ENCODE results near the gene GLDC.
"Not testable (repeated sequence)": the region's sequence is repeated elsewhere in the genome, so short reads cannot be mapped to it uniquely, and the experiment has no call there.

GLDC gene

DNA sequence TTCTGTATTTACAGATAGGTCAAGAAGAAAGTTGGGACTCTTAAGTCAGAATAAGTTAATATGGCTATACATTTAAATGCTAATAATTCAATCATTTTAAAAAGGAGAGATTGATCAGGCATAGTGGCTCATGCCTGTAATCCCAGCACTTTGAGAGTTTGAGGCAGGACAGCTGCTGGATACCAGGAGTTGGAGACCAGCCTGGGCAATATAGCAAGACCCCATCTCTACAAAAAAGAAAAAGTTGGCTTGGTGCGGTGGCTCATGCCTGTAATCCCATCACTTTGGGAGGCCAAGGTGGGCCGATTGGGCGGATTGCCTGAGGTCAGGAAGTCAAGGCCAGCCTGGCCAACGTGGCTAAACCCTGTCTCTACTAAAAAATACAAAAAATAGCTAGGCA lies 15.0 kb upstream of the GLDC start:
- no peak for DNase-seq

DNA sequence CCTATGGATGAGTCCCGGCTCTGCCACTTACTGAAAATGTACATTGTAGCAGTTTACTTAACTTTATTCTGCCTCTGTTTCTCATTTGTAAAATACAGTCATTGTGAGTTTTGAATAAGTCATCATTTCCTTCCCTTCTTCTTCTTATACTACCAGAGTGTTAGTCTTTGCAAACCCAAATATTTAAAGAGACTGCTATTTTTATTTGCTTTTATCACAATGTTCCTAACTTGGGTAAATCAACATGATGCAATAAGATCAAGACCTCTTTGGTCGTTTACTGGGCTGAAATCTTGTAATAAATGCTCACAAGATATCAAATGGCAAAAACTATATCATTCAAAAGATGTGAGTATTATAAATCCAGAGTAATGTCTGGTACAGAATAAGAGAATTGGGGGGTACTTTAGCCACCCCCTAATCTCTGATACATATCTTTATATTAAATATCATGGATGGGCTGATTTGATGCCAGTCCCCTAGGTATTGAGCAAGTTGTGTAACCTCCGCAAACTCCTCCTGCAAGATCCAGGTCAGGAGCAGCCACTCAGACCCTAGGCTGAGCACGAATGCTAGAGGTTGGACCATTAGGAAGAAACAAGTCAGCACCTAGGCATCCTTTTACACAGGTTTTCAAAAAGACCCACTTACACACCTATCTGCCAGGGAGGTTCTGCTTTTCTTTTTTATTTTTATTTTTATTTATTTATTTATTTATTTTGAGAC lies 13.3 kb upstream of the GLDC start:
- DNase-seq = no peak

DNA sequence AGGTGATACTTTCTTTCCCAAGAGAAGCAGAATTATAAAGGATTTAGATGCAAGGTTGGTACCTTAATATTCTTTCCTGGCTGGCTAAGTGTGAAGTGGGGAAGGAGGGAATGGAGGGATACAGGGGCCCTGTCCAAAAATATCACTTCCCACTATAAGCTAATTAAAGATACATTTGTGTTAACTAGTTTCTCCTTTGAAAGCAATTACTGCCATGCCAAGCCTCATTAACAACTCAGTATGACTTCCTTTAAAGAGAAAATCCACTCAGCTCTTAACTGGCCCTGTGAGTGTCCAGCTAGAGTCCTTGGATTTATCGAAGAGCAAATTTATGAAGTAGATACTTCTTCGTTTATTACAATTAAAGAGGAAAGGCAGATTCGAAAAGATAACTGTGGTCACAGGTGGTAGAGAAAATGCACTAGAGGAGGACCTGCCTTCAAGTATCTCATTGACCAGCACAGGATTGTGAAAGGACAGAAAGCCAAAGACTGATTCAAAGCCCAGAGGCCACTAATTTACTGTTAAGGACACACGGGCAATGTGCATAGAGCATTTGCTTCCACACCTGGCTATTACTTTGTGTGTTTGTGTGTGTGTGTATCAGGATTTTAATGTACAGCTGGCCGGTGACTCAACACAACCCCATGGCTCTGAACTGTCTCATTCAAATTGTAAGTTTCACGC lies 11.2 kb upstream of the GLDC start:
- DNase-seq = no peak

- DNase-seq = no peak
Observed at GRCh38 chr9:6655036-6655435, 9.5 kb upstream of the GLDC start.

GRCh38 chr9:6646293-6646636 lies 736 bp upstream of the GLDC start:
- no peak for DNase-seq

GRCh38 chr9:6645105-6645354 lies 499 bp downstream of the GLDC start:
- DNase-seq = not testable (repeated sequence)

- DNase-seq = no peak
Observed at GRCh38 chr9:6644346-6645104, 1.0 kb downstream of the GLDC start.

DNA sequence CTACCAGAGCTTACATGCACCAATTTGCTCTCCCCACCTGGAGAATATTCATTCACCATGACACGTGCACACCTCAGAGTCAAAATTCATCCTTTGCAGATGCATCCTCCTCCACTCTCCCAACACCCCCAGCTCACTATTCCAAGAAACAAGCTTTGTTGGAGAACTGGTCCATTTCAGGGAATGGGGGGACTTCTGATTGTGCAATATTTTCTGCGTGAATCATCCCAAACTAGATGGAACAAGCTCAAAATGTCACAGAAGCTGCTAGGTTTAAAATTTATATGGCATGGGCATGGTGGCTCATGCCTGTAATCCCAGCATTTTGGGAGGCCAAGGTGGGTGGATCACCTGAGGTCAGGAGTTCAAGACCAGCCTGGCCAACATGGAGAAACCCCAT lies 3.6 kb downstream of the GLDC start:
- no peak for DNase-seq

DNA sequence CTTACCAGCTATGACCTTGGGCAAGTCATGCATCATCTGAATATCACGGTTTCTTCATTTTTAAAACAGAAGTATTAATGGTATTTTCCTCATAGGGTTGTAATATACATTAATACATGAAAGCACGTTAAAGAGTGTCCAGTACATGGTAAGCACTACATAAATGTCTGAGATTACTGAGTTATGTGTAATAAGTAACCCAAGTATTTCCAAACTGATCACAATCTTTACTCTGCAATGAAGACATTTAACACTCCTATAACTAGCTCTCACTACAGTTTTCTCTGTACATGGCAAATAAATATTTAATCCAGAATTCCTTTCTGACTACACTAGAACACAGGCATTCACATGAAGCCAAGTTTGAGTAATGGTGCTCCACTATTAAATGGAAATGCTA lies 4.0 kb downstream of the GLDC start:
- DNase-seq = no peak

DNA sequence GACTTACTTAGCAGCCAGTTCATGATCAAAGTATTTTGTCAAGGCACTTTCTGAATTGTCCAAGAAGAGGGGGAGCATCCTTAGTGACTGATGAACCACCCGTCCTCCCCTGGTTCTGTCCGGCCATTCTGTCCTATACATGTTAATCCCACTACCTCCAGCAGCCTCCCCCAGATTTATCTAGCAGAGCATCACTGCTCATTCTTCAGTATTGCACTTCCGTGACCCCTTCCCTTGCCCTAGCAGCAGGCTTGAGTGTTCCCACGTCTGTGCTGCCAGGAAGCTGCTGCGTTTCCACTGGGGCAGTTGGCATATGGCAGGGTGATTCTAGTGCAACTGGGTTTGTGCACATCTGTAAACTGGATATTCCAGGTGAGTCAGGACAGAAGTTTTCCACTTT lies 4.5 kb downstream of the GLDC start:
- DNase-seq = no peak

DNA sequence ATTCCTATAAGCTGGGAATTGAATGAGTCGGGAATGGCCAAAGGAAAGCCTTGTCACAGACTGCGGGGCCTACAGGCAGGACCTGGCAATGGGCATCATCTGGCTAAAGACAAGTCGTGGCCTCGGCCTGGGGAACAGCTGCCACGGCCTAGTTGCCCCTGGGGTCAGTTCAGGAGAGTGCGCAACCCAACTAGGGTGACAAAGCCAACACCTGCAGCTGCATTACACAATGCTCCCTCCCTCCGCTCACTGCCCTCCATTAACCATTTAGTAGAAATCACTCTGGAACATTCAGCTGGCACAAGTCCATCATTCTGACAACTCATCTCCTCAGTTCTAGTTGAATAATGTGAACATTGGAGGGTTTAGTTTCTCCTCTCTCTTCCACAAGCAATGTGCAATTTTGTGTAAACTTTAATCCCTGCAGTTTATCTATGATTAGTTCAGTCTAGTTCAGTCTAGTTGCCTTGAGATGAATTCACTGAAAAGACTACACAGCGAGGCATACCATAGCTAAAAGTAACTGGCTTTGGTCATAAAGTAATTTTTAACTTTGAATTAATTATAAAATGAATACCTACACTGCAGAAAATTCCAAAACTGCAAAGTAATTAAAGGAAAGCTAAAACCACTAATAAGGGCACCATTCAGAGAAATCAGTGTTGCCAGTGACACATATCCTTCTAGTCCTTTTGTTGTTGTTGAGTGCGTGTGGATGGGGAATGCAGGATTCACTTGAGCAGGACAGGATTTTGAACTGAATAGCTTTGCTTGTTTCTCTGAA lies 5.1 kb downstream of the GLDC start:
- DNase-seq = no peak

- no peak for DNase-seq
Observed at GRCh38 chr9:6639622-6640021, 5.9 kb downstream of the GLDC start.

DNA sequence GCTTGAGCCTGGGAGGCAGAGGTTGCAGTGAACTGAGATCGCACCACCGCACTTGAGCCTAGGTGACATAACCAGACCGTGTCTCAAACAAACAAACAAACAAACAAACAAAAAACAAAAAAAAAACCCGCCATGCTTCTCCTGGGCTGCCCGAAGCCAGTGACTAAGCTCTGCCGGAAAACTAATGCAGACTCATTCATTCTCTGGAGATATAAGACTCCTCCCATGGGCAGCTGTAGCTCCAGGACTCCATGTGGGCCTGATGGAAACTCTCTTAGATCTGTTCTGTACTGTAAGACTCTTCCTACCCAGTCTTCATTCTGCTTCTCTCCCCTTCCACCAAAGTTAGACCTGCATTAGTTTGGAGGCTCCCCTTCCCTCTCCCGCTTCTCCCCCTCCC lies 11.1 kb downstream of the GLDC start:
- DNase-seq = no peak

DNA sequence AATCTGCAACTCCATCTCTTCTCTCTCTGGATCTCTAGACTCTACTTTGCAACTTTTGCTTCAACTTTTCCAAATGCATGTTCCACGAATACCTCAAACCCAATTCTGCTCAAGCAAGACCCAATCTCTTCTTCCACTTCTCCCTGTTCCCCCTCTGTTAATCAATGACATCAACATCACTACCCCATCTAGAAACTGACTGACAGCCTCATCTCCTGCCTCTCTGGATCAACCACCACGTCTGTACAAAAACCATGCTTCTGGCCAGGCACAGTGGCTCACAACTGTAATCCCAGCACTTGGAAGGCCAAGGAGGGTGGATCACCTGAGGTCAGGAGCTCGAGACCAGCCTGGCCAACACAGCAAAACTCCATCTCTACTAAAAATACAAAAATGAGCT lies 12.2 kb downstream of the GLDC start:
- DNase-seq = no peak

GRCh38 chr9:6632516-6633183 lies 12.9 kb downstream of the GLDC start:
- no peak for DNase-seq

GRCh38 chr9:6631207-6631512 lies 14.4 kb downstream of the GLDC start:
- DNase-seq = no peak

- DNase-seq = no peak
Observed at GRCh38 chr9:6630502-6631206, 14.9 kb downstream of the GLDC start.

GRCh38 chr9:6628704-6629103 lies 16.8 kb downstream of the GLDC start:
- no peak for DNase-seq

DNA sequence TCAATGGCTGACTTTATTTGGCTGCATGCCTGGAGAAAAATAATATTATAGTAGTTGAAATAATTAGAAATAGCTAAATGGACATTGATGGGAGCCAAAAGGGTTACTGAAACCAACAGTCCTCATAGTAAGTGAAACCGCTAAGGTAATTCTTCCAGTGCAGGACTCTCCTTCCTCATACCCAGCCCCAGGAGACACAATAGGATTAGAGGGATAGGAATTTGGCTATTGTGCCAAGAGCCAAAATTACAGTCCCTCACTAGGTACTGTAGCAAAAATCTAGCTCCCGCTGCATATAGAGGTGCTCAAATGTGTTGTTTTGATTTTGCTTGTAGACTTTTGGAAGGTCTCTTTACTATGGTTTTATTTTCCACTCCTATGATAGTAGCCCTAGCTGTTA lies 20.2 kb downstream of the GLDC start:
- DNase-seq = no peak

DNA sequence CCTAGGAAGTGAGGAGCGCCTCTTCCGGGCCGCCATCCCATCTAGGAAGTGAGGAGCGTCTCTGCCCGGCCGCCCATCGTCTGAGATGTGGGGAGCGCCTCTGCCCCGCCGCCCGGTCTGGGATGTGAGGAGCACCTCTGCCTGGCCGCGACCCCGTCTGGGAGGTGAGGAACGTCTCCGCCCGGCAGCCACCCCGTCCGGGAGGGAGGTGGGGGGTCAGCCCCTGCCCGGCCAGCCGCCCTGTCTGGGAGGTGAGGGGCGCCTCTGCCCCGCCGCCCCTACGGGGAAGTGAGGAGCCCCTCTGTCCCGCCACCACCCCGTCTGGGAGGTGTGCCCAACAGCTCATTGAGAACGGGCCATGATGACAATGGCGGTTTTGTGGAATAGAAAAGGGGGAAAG lies 22.7 kb downstream of the GLDC start:
- DNase-seq = not testable (repeated sequence)

GRCh38 chr9:6620796-6621195 lies 24.7 kb downstream of the GLDC start:
- no peak for DNase-seq

- DNase-seq = no peak
Observed at GRCh38 chr9:6620353-6620752, 25.2 kb downstream of the GLDC start.

- no peak for DNase-seq
Observed at GRCh38 chr9:6619909-6620308, 25.6 kb downstream of the GLDC start.
